SK-N-SH treated with all-trans-retinoic acid at 6 μM for 48 hours (cell line): ENCODE data around the gene SUCO.

Experiments
- ATAC-seq: fragments of 200-7000 bp; cut with Tn5 transposase; 3 replicates; pipeline ENCODE4 v1.9.1; 2020; ENCODE audit warnings: mild to moderate bottlenecking, moderate library complexity
- CREB5 ChIP-seq: fragments of 250-450 bp; sonication (Bioruptor Pico); IDR thresholded peaks from 2 replicates; pipeline ENCODE4 v1.5.1; 2020; ENCODE audit warnings: low read depth, mild to moderate bottlenecking, moderate library complexity
- CSDC2 ChIP-seq: fragments of 250-450 bp; sonication (Bioruptor Pico); IDR thresholded peaks from 2 replicates; pipeline ENCODE4 v1.5.0; 2020; ENCODE audit warnings: mild to moderate bottlenecking, moderate library complexity
- CSRNP3 ChIP-seq: fragments of 250-450 bp; sonication (Bioruptor Pico); IDR thresholded peaks from 2 replicates; pipeline ENCODE4 v1.5.1; 2021; ENCODE audit warnings: mild to moderate bottlenecking, moderate library complexity
- ESRRG ChIP-seq: fragments of 250-450 bp; sonication (Bioruptor Pico); IDR thresholded peaks from 2 replicates; pipeline ENCODE4 v1.6.1; 2021; ENCODE audit warnings: mild to moderate bottlenecking
- GLIS3 ChIP-seq: fragments of 250-450 bp; sonication (Bioruptor Pico); IDR thresholded peaks from 2 replicates; pipeline ENCODE4 v1.5.0; 2020; ENCODE audit warnings: mild to moderate bottlenecking, moderate library complexity
- ISL1 ChIP-seq: fragments of 250-450 bp; sonication (Bioruptor Pico); IDR thresholded peaks from 2 replicates; pipeline ENCODE4 v2.1.2; 2022; ENCODE audit warnings: mild to moderate bottlenecking, moderate library complexity
- POU6F1 ChIP-seq: fragments of 250-450 bp; sonication (Bioruptor Pico); IDR thresholded peaks from 2 replicates; pipeline ENCODE4 v1.8.0; 2021; ENCODE audit warnings: low read depth, mild to moderate bottlenecking, moderate library complexity, borderline replicate concordance
- PPARA ChIP-seq: fragments of 250-450 bp; sonication (Bioruptor Pico); IDR thresholded peaks from 2 replicates; pipeline ENCODE4 v1.5.0; 2020; ENCODE audit warnings: mild to moderate bottlenecking, borderline replicate concordance
- RARB ChIP-seq: fragments of 250-450 bp; sonication (Bioruptor Pico); IDR thresholded peaks from 2 replicates; pipeline ENCODE4 v1.8.0; 2021; ENCODE audit warnings: mild to moderate bottlenecking, moderate library complexity
- SNAI2 ChIP-seq: fragments of 250-450 bp; sonication (Bioruptor Pico); IDR thresholded peaks from 2 replicates; pipeline ENCODE4 v1.5.0; 2020; ENCODE audit warnings: mild to moderate bottlenecking, moderate library complexity
- TCF4 ChIP-seq: fragments of 250-450 bp; sonication (Bioruptor Pico); IDR thresholded peaks from 2 replicates; pipeline ENCODE4 v1.8.0; 2021; ENCODE audit warnings: mild to moderate bottlenecking, moderate library complexity, borderline replicate concordance
- TOX ChIP-seq: fragments of 250-450 bp; sonication (Bioruptor Pico); IDR thresholded peaks from 2 replicates; pipeline ENCODE4 v1.8.0; 2021; ENCODE audit warnings: mild to moderate bottlenecking, moderate library complexity, borderline replicate concordance
- TSHZ2 ChIP-seq: fragments of 250-450 bp; sonication (Bioruptor Pico); IDR thresholded peaks from 2 replicates; pipeline ENCODE4 v1.5.0; 2020; ENCODE audit warnings: mild to moderate bottlenecking, moderate library complexity
- ZC3H10 ChIP-seq: fragments of 250-450 bp; sonication (Bioruptor Pico); IDR thresholded peaks from 2 replicates; pipeline ENCODE4 v1.5.1; 2021; ENCODE audit warnings: mild to moderate bottlenecking, moderate library complexity
- ZFP3 ChIP-seq: fragments of 250-450 bp; sonication (Bioruptor Pico); IDR thresholded peaks from 2 replicates; pipeline ENCODE4 v1.5.0; 2020; ENCODE audit warnings: mild to moderate bottlenecking, moderate library complexity
- ZFP30 ChIP-seq: fragments of 450-650 bp; formaldehyde crosslinking; IDR thresholded peaks from 2 replicates; pipeline ENCODE4 v1.5.0; 2022; ENCODE audit warnings: mild to moderate bottlenecking, moderate library complexity
- ZNF565 ChIP-seq: fragments of 450-650 bp; formaldehyde crosslinking; conservative IDR thresholded peaks from 2 replicates; pipeline ENCODE4 v1.5.0; 2020; ENCODE audit warnings: low read depth, mild to moderate bottlenecking, moderate library complexity
- ZNF70 ChIP-seq: fragments of 450-650 bp; formaldehyde crosslinking; IDR thresholded peaks from 2 replicates; pipeline ENCODE4 v1.5.0; 2020; ENCODE audit warnings: mild to moderate bottlenecking, moderate library complexity
- ZNF8 ChIP-seq: fragments of 450-650 bp; formaldehyde crosslinking; IDR thresholded peaks from 2 replicates; pipeline ENCODE4 v1.5.0; 2020; ENCODE audit warnings: mild to moderate bottlenecking, moderate library complexity

SUCO gene

GRCh38 chr1:172499636-172500141 lies 33.3 kb upstream of the SUCO start:
- peak; percentile 11; the same call in 1 of the 3 replicates for ATAC-seq
- no peak for TF ChIP-seq SNAI2 (CRISPR knock-in tag)
- TF ChIP-seq TSHZ2 (CRISPR knock-in tag): no peak
- no peak for TF ChIP-seq PPARA
- TF ChIP-seq CSRNP3 (CRISPR knock-in tag): no peak
- no peak for TF ChIP-seq TOX (CRISPR knock-in tag)
- TF ChIP-seq RARB (CRISPR knock-in tag): no peak
- TF ChIP-seq ZNF8: no peak
- TF ChIP-seq TCF4 (CRISPR knock-in tag): no peak
- TF ChIP-seq ZNF565 (CRISPR knock-in tag): no peak
- no peak for TF ChIP-seq CSDC2

DNA sequence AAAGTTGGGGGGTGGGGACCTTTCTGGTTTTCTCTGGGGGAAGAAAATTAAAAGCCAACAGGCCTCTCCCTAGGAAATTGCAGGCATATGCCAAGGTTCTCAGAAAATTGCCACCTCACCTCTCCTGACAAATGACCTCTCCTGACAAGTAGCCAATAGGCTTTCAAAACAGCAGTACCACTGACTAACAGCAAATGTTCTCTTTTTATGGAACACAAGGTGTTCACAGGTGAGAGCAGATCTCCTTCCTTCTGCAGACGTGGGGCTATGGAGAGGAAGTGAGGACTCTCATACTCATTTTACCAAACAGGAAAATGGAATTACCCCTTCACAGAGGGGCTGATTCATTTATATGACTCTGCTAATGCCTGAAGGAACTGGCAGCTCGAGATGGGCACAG lies 32.7 kb upstream of the SUCO start:
- TF ChIP-seq ZFP3 (CRISPR knock-in tag) (no peak), ZC3H10 (no peak), RARB (CRISPR knock-in tag) (no peak), ZNF70 (CRISPR knock-in tag) (no peak), CSDC2 (no peak), ZNF565 (CRISPR knock-in tag) (no peak), GLIS3 (CRISPR knock-in tag) (no peak), CREB5 (CRISPR knock-in tag) (no peak), TCF4 (CRISPR knock-in tag) (no peak)
- no peak for ATAC-seq

GRCh38 chr1:172507741-172508140 lies 25.2 kb upstream of the SUCO start:
- TF ChIP-seq CSDC2 (no peak), TSHZ2 (CRISPR knock-in tag) (no peak), TCF4 (CRISPR knock-in tag) (no peak), GLIS3 (CRISPR knock-in tag) (no peak), ESRRG (CRISPR knock-in tag) (no peak), SNAI2 (CRISPR knock-in tag) (no peak), ZFP3 (CRISPR knock-in tag) (no peak), CSRNP3 (CRISPR knock-in tag) (no peak), ZNF70 (CRISPR knock-in tag) (no peak)

GRCh38 chr1:172510479-172510878 lies 22.5 kb upstream of the SUCO start:
- no peak for ATAC-seq
- TF ChIP-seq ISL1 (CRISPR knock-in tag) (no peak), ZC3H10 (no peak), POU6F1 (CRISPR knock-in tag) (no peak), TSHZ2 (CRISPR knock-in tag) (no peak), PPARA (no peak), ZNF70 (CRISPR knock-in tag) (no peak), ZFP30 (CRISPR knock-in tag) (no peak)

More at GRCh38 chr1:172507741-172508140, 25.2 kb upstream of the SUCO start:
- ATAC-seq: no peak
